Measurements from ENCODE around the gene TDRD1. TPM values are rescaled to one million over a fixed set of nuclear protein-coding genes. Genes with fewer than 3 reads are reported as not detected.

The TDRD1 gene
- total RNA-seq, 1 experiment from 2014 or later = not detected

Other genes with a start within 250 kb of the TDRD1 start
- 1.1 and 1.9 TPM in 2 replicates for gene ADRB1, start 135.5 kb upstream of the TDRD1 start, total RNA-seq (2014; rRNA removed; shearing (Covaris generic))
- gene CCDC186, start 5.2 kb upstream of the TDRD1 start, total RNA-seq (2014; rRNA removed; shearing (Covaris generic)) = 3.0 and 7.2 TPM in 2 replicates
- not detected in 2 replicates for gene VWA2, start 59.9 kb downstream of the TDRD1 start, total RNA-seq (2014; rRNA removed; shearing (Covaris generic))
- 0.70 and 1.3 TPM in 2 replicates for gene AFAP1L2, start 225.1 kb downstream of the TDRD1 start, total RNA-seq (2014; rRNA removed; shearing (Covaris generic))

Data from H4 (cell line).